Heart left ventricle (tissue), 16 donors: ENCODE measurements around the gene YBX1. TPM values are rescaled to one million over a fixed set of nuclear protein-coding genes. Genes with fewer than 3 reads are reported as not detected.
"Not testable (repeated sequence)": the region's sequence is repeated elsewhere in the genome, so short reads cannot be mapped to it uniquely, and the experiment has no call there.

Experiments used
- ATAC-seq, 4 donors: fragments of 200-7000 bp; cut with Tn5 transposase; one replicate each; pipeline ENCODE4 v1.9.1; 2020 to 2022; ENCODE audit warnings: moderate library complexity in 4 of 4, mild to moderate bottlenecking in 3 of 4, moderate number of reproducible peaks in 1 of 4
- DNase-seq, 5 donors: peaks; one replicate each; pipeline ENCODE4 v3.0.0-alpha.2; 2020
- H3K27ac ChIP-seq, 12 donors: fragments of 200-600 bp; sonication (generic) in 4 of 12; one replicate each; pipeline versions ENCODE4 v1.5.0 to v1.8.0; 2016 to 2022; ENCODE audit warnings: mild to moderate bottlenecking in 2 of 12
- H3K27me3 ChIP-seq, 9 donors: fragments of 200-600 bp; sonication (generic) in 2 of 9; one replicate each; pipeline versions ENCODE4 v1.5.1 to v1.8.0; 2016 to 2022; ENCODE audit warnings: mild to moderate bottlenecking in 3 of 9
- H3K36me3 ChIP-seq, 9 donors: fragments of 200-600 bp; sonication (generic) in 2 of 9; one replicate each; pipeline versions ENCODE4 v1.5.0 to v1.8.0; 2018 to 2022; ENCODE audit warnings: mild to moderate bottlenecking in 2 of 9
- H3K4me1 ChIP-seq, 12 donors: fragments of 200-600 bp; sonication (generic) in 4 of 12; one replicate each; pipeline versions ENCODE4 v1.5.0 to v1.8.0; 2016 to 2022; ENCODE audit warnings: mild to moderate bottlenecking in 3 of 12
- H3K4me3 ChIP-seq, 12 donors: fragments of 200-600 bp; sonication (generic) in 4 of 12; one replicate each; pipeline versions ENCODE4 v1.5.0 to v1.8.0; 2017 to 2022; ENCODE audit warnings: mild to moderate bottlenecking in 9 of 12, moderate library complexity in 4 of 12
- H3K9me3 ChIP-seq, 12 donors: fragments of 200-600 bp; sonication (generic) in 4 of 12; one replicate each; pipeline versions ENCODE4 v1.5.0 to v1.8.0; 2016 to 2022; ENCODE audit warnings: mild to moderate bottlenecking in 1 of 12
- CTCF ChIP-seq, 12 donors: fragments of 200-600 bp; sonication (generic) in 4 of 12; IDR thresholded peaks; one replicate each; pipeline versions ENCODE4 v1.5.0 to v1.8.0; 2018 to 2022; ENCODE audit warnings: antibody characterized with exemption in 12 of 12, mild to moderate bottlenecking in 5 of 12
- POLR2A ChIP-seq, 2 donors: fragments of 450-650 bp; IDR thresholded peaks; one replicate each; pipeline ENCODE4 v1.6.1; 2017; ENCODE audit warnings: antibody characterized with exemption in 2 of 2, mild to moderate bottlenecking in 2 of 2, moderate library complexity in 2 of 2
- WGBS, 4 donors: extraction: QIAGEN DNeasy Blood & Tissue Kit in 2 of 4; methylation state at CpG; one replicate each; pipeline versions ENCODE4 v1.1.5 to v1.1.7; 2013 to 2018; 5-methylcytosine and 5-hydroxymethylcytosine counted together
- intact Hi-C, 10 donors: fragments of 100-400 bp; cut with DNase I; formaldehyde crosslinking; loops; one replicate each; pipeline versions ENCODE4 v1.11.1 to v1.14.2; 2022
- polyA plus RNA-seq, 2 donors: library from polyadenylated mRNA; stranded (reverse); fragments of 200-250 nt; gene quantifications; one replicate each; pipeline ENCODE4 v1.2.3, GENCODE V29; 2013
- total RNA-seq, 9 donors: library from RNA; depleted of rRNA in 2 of 9; stranded (reverse); fragments of >200 nt in 2 of 9; fragmentation: NEBNext Ultra II Directional in 3 of 9; extraction: Animal tissue kit (Norgen Biotek cat#: 25700) in 3 of 9; gene quantifications; one replicate each; pipeline versions ENCODE4 v1.1.0 to v1.2.4, GENCODE V29; 2016 to 2023
- donor health status: ischemic (EF 13 %, LVEDD 7.1; RV severe dilation, severe dysfunction).
- donor health status: healthy with polysubstance abuse.
- donor health status: DM: no; HTN: yes; CAD: no.
- donor health status: DM: no; HTN: no; CAD: no.
- donor health status: ischemic (EF 25% LVEDD 6.9; RV normal size, moderate dysfunction).
- donor health status: ischemic (EF 25% LVEDD 5.7; RV mildly dilated, moderate dysfunction).
- donor health status: healthy.
- donor health status: DM: yes; HTN: yes; CAD: no.
- donor health status: ischemic (EF 35%, LVEDD 5.7; RV mildly dilated, moderate dysfunction).
- donor health status: nonischemic (EF 11% LVEDD 7.7; RV severe dilation, severe dysfunction).
- donor health status: DM: yes; HTN: yes; CAD: no.
- donor health status: PGD.
- donor health status: ischemic (EF 29% LVEDD 5.4; RV normal size, mild dysfunction).
- donor health status: nonischemic (EF 23%, LVEDD 6.1; RV moderate dilation, normal function).

YBX1 gene
- total and polyA plus RNA-seq, 11 donors: 638 to 1,226 (median 788) TPM

- H3K27me3 ChIP-seq: no peaks in the 10 kb centered on the region
- peak overlapping the region; percentile 64 to 99 (median 82) for H3K4me3 ChIP-seq
- H3K9me3 ChIP-seq: no peaks in the 10 kb centered on the region
- intact Hi-C loops: loop anchor here in 8 of 10 donors (2.0 to 10.0 kb wide), 8 partner anchors 22 to 506 kb away; partner anchors contain the start of genes C1orf50 (in 6 of the 8), P3H1 (in 6 of the 8), FOXJ3 (in 3 of the 8) and PPIH (in 1 of the 8)
- peak overlapping the region; percentile 86 to 100 (median 96) for H3K27ac ChIP-seq
- DNase-seq (no peak), ATAC-seq (no peak)
- no peak for TF ChIP-seq POLR2A (IDR thresholded peaks at IDR 0.05)
- TF ChIP-seq CTCF (IDR thresholded peaks at IDR 0.05): peak in 1 of 12 donors; percentile 4
- 5 to 9% (median 6%) methylated on average over 18 of the region's 18 CpGs for WGBS, 4 donors
- H3K36me3 ChIP-seq: peaks cover 0 to 15% (median 3%) of the 10 kb centered on the region in 9 donors
- H3K4me1 ChIP-seq: peaks cover 17 to 56% (median 36%) of the 10 kb centered on the region in 12 donors
Measured at GRCh38 chr1:42680921-42681683, 1.1 kb upstream of the YBX1 start.

DNA sequence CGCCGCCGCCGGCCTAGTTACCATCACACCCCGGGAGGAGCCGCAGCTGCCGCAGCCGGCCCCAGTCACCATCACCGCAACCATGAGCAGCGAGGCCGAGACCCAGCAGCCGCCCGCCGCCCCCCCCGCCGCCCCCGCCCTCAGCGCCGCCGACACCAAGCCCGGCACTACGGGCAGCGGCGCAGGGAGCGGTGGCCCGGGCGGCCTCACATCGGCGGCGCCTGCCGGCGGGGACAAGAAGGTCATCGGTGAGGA is 193 bp downstream of the YBX1 start:
- not testable (repeated sequence) for DNase-seq, H3K9me3 ChIP-seq, H3K27me3 ChIP-seq
- Histone ChIP-seq H3K36me3 (peaks cover 0 to 20% (median 3%) of the 10 kb centered on the region in 9 donors), H3K4me3 (peak overlapping the region; percentile 64 to 99 (median 85)), H3K27ac (peak overlapping the region; percentile 86 to 100 (median 95)), H3K4me1 (peaks cover 21 to 59% (median 49%) of the 10 kb centered on the region in 12 donors)
- intact Hi-C loops: loop anchor here in 8 of 10 donors (1.0 to 10.0 kb wide), 9 partner anchors 24 to 508 kb away; partner anchors contain the start of genes C1orf50 (in 6 of the 8), P3H1 (in 6 of the 8), FOXJ3 (in 3 of the 8) and PPIH (in 2 of the 8)
- 0 to 1% (median 0%) methylated on average over 8 to 33 of the region's 33 CpGs; no CpG with 5 or more reads in 1 of the 4 donors for WGBS, 4 donors
- ATAC-seq: peak in 1 of 4 donors; percentile 17

DNA sequence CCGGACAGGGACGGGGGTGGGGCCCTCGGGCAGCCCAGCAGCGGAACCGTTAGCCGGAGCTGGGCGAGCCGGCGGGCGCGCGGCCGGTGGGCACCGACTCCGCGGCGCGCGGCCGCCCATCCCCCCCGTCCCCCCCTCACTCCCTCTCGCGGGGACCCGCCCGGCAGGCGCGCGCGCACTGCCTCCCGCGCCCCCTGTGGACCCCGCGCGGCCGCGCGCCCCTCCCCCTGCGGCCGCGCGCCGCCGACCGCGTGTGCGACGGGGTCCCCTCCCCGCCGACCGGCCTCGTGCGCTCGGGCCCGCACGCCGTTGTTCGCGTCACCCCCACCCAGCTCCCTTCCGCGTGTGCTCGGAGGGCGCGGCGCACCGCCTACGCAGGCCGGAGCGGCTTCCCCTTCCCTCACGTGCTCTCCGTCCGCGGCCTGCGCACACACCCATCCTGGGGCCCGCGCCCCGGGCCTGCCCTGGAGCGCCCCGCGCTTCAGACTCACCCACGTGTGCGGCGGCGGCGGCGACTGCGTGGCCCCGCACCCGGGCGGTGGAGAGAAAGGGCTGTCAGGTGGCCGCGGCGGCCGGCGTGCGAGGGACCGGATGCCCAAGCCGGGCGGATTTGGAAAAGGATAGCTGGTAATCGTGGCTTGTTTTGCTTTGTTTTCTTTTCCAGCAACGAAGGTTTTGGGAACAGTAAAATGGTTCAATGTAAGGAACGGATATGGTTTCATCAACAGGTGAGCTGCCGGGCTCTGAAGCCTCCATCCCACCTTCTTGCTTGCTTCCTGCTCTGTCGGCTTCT is 717 bp downstream of the YBX1 start:
- Histone ChIP-seq H3K9me3 (no peaks in the 10 kb centered on the region), H3K4me3 (peak overlapping the region; percentile 64 to 99 (median 85)), H3K27me3 (no peaks in the 10 kb centered on the region), H3K27ac (peak overlapping the region; percentile 86 to 100 (median 95)), H3K36me3 (peaks cover 0 to 25% (median 3%) of the 10 kb centered on the region in 9 donors), H3K4me1 (peaks cover 22 to 64% (median 54%) of the 10 kb centered on the region in 12 donors)
- 0 to 1% (median 1%) methylated on average over 6 to 103 of the region's 103 CpGs for WGBS, 4 donors
- peak; percentile 80 to 87 (median 83) for DNase-seq
- peak; percentile 41 to 78 (median 70) for ATAC-seq
- intact Hi-C loops: loop anchor here in 8 of 10 donors (1.0 to 10.0 kb wide), 9 partner anchors 24 to 508 kb away; partner anchors contain the start of genes C1orf50 (in 6 of the 8), P3H1 (in 6 of the 8), FOXJ3 (in 3 of the 8) and PPIH (in 2 of the 8)
- TF ChIP-seq POLR2A (IDR thresholded peaks at IDR 0.05) (no peak), CTCF (IDR thresholded peaks at IDR 0.05) (no peak)

- TF ChIP-seq CTCF (IDR thresholded peaks at IDR 0.05) (no peak), POLR2A (IDR thresholded peaks at IDR 0.05) (no peak)
- Histone ChIP-seq H3K36me3 (peaks cover 0 to 34% (median 3%) of the 10 kb centered on the region in 9 donors), H3K27me3 (no peaks in the 10 kb centered on the region), H3K4me3 (peak overlapping the region in 9 of 12 donors; percentile 64 to 98 (median 80)), H3K4me1 (peaks cover 22 to 76% (median 66%) of the 10 kb centered on the region in 12 donors), H3K9me3 (no peaks in the 10 kb centered on the region), H3K27ac (peak overlapping the region in 1 of 12 donors; percentile 96)
- no peak for DNase-seq
- 37 to 48% (median 43%) methylated on average over 5 of the region's 5 CpGs for WGBS, 4 donors
- intact Hi-C loops: loop anchor here in 8 of 10 donors (5.0 to 10.0 kb wide), 7 partner anchors 81 to 509 kb away; partner anchors contain the start of genes C1orf50 (in 6 of the 8), P3H1 (in 6 of the 8) and FOXJ3 (in 3 of the 8)
- no peak for ATAC-seq
Measured at GRCh38 chr1:42684139-42684538, 1.9 kb downstream of the YBX1 start.
